GM12878 (cell line): ENCODE data around the gene F7. TPM values are rescaled to one million over a fixed set of nuclear protein-coding genes. Genes with fewer than 3 reads are reported as not detected.

Experiments
- ATAC-seq: fragments of 200-7000 bp; cut with Tn5 transposase; 3 replicates; pipeline ENCODE4 v1.9.1; 2020; ENCODE audit warnings: mild to moderate bottlenecking, moderate library complexity
- BruUV-seq: library from RNA; stranded (reverse); fragments of 400-500 nt; replicated peaks from 2 replicates; lab custom pipeline; 2021; lab: Mats Ljungman, UMichigan
- CTCF ChIA-PET: fragments of 300-600 bp; sonication (Branson Sonifier 250); formaldehyde crosslinking; extraction: SDS; loops from one replicate; lab custom pipeline; 2021; ENCODE audit warnings: inconsistent platforms; lab: Yijun Ruan, JAX
- POLR2A ChIA-PET: fragments of 350-600 bp; formaldehyde crosslinking; extraction: SDS; loops from one replicate; lab custom pipeline; 2021; ENCODE audit warnings: inconsistent platforms; lab: Charles Lee
- RAD21 ChIA-PET: fragments of 300-600 bp; sonication (Branson Sonifier 250); formaldehyde crosslinking; loops from one replicate; lab custom pipeline; 2023; ENCODE audit warnings: antibody characterized with exemption; ENCODE audit not compliant: unreplicated experiment; lab: Charles Lee
- SMC1A ChIA-PET: fragments of 300-600 bp; sonication (Branson Sonifier 250); formaldehyde crosslinking; loops from one replicate; lab custom pipeline; 2023; ENCODE audit not compliant: unreplicated experiment, uncharacterized antibody; lab: Charles Lee
- DNase-seq: peaks from one replicate; pipeline ENCODE4 v3.0.0-alpha.2; 2011; ENCODE audit warnings: low read depth, low spot score
- FAIRE-seq: peaks from 3 replicates; lab custom pipeline; 2011; peaks lifted over from hg19 to GRCh38; lab: Jason Lieb, UNC
- H2AFZ ChIP-seq: 2 replicates; pipeline ENCODE4 v1.6.0; 2011; ENCODE audit warnings: low read depth, low read length, control low read depth; ENCODE audit not compliant: control insufficient read depth
- H3K27ac ChIP-seq: 2 replicates; pipeline ENCODE4 v1.5.1; 2011; ENCODE audit warnings: control low read depth; ENCODE audit not compliant: control insufficient read depth, insufficient read depth
- H3K27me3 ChIP-seq, 2 experiments: replicated peaks in 1 of 2; 2 replicates each; pipeline versions ENCODE4 v1.6.0 to v1.6.1; 2011; ENCODE audit warnings: low read length in 1 of 2; ENCODE audit not compliant: control insufficient read depth in 2 of 2, insufficient read depth in 2 of 2
- H3K36me3 ChIP-seq, 2 experiments: 2 replicates each; pipeline ENCODE4 v1.5.1; 2011; ENCODE audit warnings: low read length in 1 of 2; ENCODE audit not compliant: control insufficient read depth in 2 of 2, insufficient read depth in 2 of 2
- H3K4me1 ChIP-seq: 2 replicates; pipeline ENCODE4 v1.6.1; 2011; ENCODE audit warnings: mild to moderate bottlenecking, low read length, moderate library complexity, mixed read lengths; ENCODE audit not compliant: control insufficient read depth, insufficient read depth
- H3K4me2 ChIP-seq: 2 replicates; pipeline ENCODE4 v1.6.0; 2011; ENCODE audit warnings: control low read depth; ENCODE audit not compliant: control insufficient read depth, insufficient read depth
- H3K4me3 ChIP-seq: fragments of 200-600 bp; sonication (generic); 2 replicates; pipeline ENCODE4 v1.5.1; 2016
- H3K79me2 ChIP-seq: 2 replicates; pipeline ENCODE4 v1.6.0; 2011; ENCODE audit warnings: low read length; ENCODE audit not compliant: control insufficient read depth, insufficient read depth
- H3K9ac ChIP-seq: 2 replicates; pipeline ENCODE4 v1.8.0; 2011; ENCODE audit warnings: low read length, control low read depth, mixed read lengths; ENCODE audit not compliant: control insufficient read depth, insufficient read depth
- H3K9me3 ChIP-seq: replicated peaks from 3 replicates; pipeline ENCODE4 v1.5.1; 2011; ENCODE audit warnings: mild to moderate bottlenecking, low read length; ENCODE audit not compliant: control insufficient read depth, insufficient read depth
- H4K20me1 ChIP-seq: 2 replicates; pipeline ENCODE4 v1.6.0; 2011; ENCODE audit not compliant: control insufficient read depth, insufficient read depth
- ASH2L ChIP-seq: fragments of 300-600, 200-600 bp; sonication (generic); IDR thresholded peaks from 2 replicates; pipeline ENCODE4 v1.6.1; 2017; ENCODE audit warnings: low read depth, mild to moderate bottlenecking, borderline replicate concordance
- BCL3 ChIP-seq: IDR thresholded peaks from 2 replicates; pipeline ENCODE4 v1.6.1; 2011; ENCODE audit warnings: borderline replicate concordance, low read depth, mild to moderate bottlenecking, moderate library complexity, low read length; ENCODE audit not compliant: insufficient read depth, poor library complexity, severe bottlenecking
- FOXK2 ChIP-seq: fragments of 450-650 bp; IDR thresholded peaks from 2 replicates; pipeline ENCODE4 v1.6.1; 2017; ENCODE audit warnings: mild to moderate bottlenecking, moderate library complexity
- HCFC1 ChIP-seq: fragments of 150-350 bp; IDR thresholded peaks from 2 replicates; pipeline ENCODE4 v1.6.1; 2014; ENCODE audit warnings: low read length
- IKZF1 ChIP-seq: fragments of 450-650 bp; conservative IDR thresholded peaks from 2 replicates; pipeline ENCODE4 v1.6.1; 2017; ENCODE audit warnings: antibody characterized with exemption, mild to moderate bottlenecking
- IKZF2 ChIP-seq, 2 experiments: fragments of 450-650 bp; IDR thresholded peaks; 2 replicates each; pipeline ENCODE4 v1.6.1; 2017; ENCODE audit warnings: mild to moderate bottlenecking in 2 of 2, moderate library complexity in 2 of 2
- KAT2A ChIP-seq: conservative IDR thresholded peaks from 2 replicates; pipeline ENCODE4 v1.6.1; 2011; ENCODE audit warnings: low read depth, low read length; ENCODE audit not compliant: control insufficient read depth
- MTA3 ChIP-seq: IDR thresholded peaks from 2 replicates; pipeline ENCODE4 v1.6.1; 2012; ENCODE audit warnings: low read length, inconsistent platforms, borderline replicate concordance
- MXI1 ChIP-seq: fragments of 150-350 bp; IDR thresholded peaks from 2 replicates; pipeline ENCODE4 v1.6.1; 2011; ENCODE audit warnings: low read depth, mild to moderate bottlenecking, inconsistent platforms, low read length, improper control_type of control experiment
- MYB ChIP-seq: fragments of 150-350 bp; IDR thresholded peaks from 2 replicates; pipeline ENCODE4 v1.6.1; 2014; ENCODE audit warnings: mild to moderate bottlenecking, low read depth, low read length, borderline replicate concordance
- NFXL1 ChIP-seq: fragments of 450-650 bp; IDR thresholded peaks from 2 replicates; pipeline ENCODE4 v1.6.1; 2017; ENCODE audit warnings: antibody characterized with exemption, mild to moderate bottlenecking, borderline replicate concordance
- NR2F1 ChIP-seq: fragments of 450-650 bp; conservative IDR thresholded peaks from 2 replicates; pipeline ENCODE4 v1.6.1; 2017; ENCODE audit warnings: mild to moderate bottlenecking
- POLR2AphosphoS5 ChIP-seq: IDR thresholded peaks from 2 replicates; pipeline ENCODE4 v1.6.1; 2011; ENCODE audit warnings: mild to moderate bottlenecking, low read length, inconsistent platforms
- SMAD5 ChIP-seq: IDR thresholded peaks from 2 replicates; pipeline ENCODE4 v1.6.1; 2016; ENCODE audit warnings: antibody characterized with exemption, low read depth
- SMARCA5 ChIP-seq: fragments of 450-650 bp; IDR thresholded peaks from 2 replicates; pipeline ENCODE4 v1.6.1; 2017; ENCODE audit warnings: mild to moderate bottlenecking
- SUZ12 ChIP-seq: fragments of 200-600 bp; sonication (generic); IDR thresholded peaks from one replicate; pipeline ENCODE4 v1.6.1; 2018; ENCODE audit warnings: antibody characterized with exemption, mild to moderate bottlenecking; ENCODE audit not compliant: unreplicated experiment
- WGBS: methylation state at CpG from one replicate; pipeline ENCODE4 v1.1.6; 2016; ENCODE audit warnings: low lambda C conversion rate; ENCODE audit not compliant: insufficient replicate concordance, insufficient coverage; ENCODE audit errors: missing lambda C conversion rate; 5-methylcytosine and 5-hydroxymethylcytosine counted together
- in situ Hi-C: fragments of 300-500 bp; cut with MboI; formaldehyde crosslinking; loops from 9 replicates; pipeline ENCODE4 v1.14.3; 2018; ENCODE audit warnings: mixed read lengths
- intact Hi-C: fragments of 100-400 bp; cut with micrococcal nuclease; formaldehyde crosslinking; loops from one replicate; pipeline ENCODE4 v1.14.2; 2022; ENCODE audit not compliant: unreplicated experiment
- polyA plus RNA-seq, 11 experiments: library from polyadenylated mRNA; depleted of rRNA in 4 of 11; unstranded in 6 of 11; stranded (reverse) in 5 of 11; fragments of >200 nt; fragmentation: Nextera tagmentation in 4 of 11; fragmentation: Illumina TruSeq in 1 of 11; extraction: Ambion mirVana in 4 of 11; extraction: Trizol in 1 of 11; gene quantifications; 1 replicate in 1 of 11; 2 replicates in 10 of 11; pipeline versions ENCODE4 v1.2.1 to v1.2.3, GENCODE V29; 2011 to 2016; ENCODE audit warnings: inconsistent platforms in 2 of 11, missing spikeins in 2 of 11, low read depth in 1 of 11
- total RNA-seq, 4 experiments: library from RNA; depleted of rRNA in 3 of 4; stranded (reverse); fragments of >200 nt in 3 of 4; fragmentation: Illumina TruSeq in 1 of 4; extraction: Trizol in 1 of 4; gene quantifications; 2 replicates each; pipeline versions ENCODE4 v1.2.1 to v1.2.3, GENCODE V29; 2013 to 2021

Gene F7
- total and polyA plus RNA-seq, 10 of the 15 experiments (the other 5 are each of a cell fraction or from before 2014, with no cell fraction given) = not detected

- CTCF ChIA-PET = no interaction called here
- Histone ChIP-seq H3K4me1 (no peaks in the 10 kb centered on the region), H3K27ac (no peak overlapping the region), H3K79me2 (no peaks in the 10 kb centered on the region), H3K4me2 (no peak overlapping the region), H3K9me3 (no peaks in the 10 kb centered on the region; the same call in 2 of the 3 replicates), H4K20me1 (no peaks in the 10 kb centered on the region), H2AFZ (no peak overlapping the region), H3K36me3 (no peaks in the 10 kb centered on the region), H3K4me3 (no peak overlapping the region), H3K27me3 (no peaks in the 10 kb centered on the region), H3K9ac (no peak overlapping the region)
- no peak for FAIRE-seq
- WGBS = 48% methylated on average over 17 of the region's 17 CpGs
- no TSS peak for BruUV-seq
- POLR2A ChIA-PET = no interaction called here
- RAD21 ChIA-PET = no interaction called here
- DNase-seq = no peak
- no peak for ATAC-seq
- no peak for TF ChIP-seq BCL3
- TF ChIP-seq MYB = no peak
- no peak for TF ChIP-seq SMARCA5
- TF ChIP-seq POLR2AphosphoS5 = no peak
- TF ChIP-seq KAT2A = no peak
- TF ChIP-seq ASH2L = no peak
- no peak for TF ChIP-seq NR2F1
- TF ChIP-seq SUZ12 = no peak
- no peak for TF ChIP-seq HCFC1
- TF ChIP-seq MTA3 = no peak
- no peak for TF ChIP-seq IKZF1
- no peak for TF ChIP-seq SMAD5
- TF ChIP-seq NFXL1 = no peak
- TF ChIP-seq MXI1 = no peak
- TF ChIP-seq IKZF2 (IDR thresholded peaks at IDR 0.05) = no peak
- no peak for TF ChIP-seq FOXK2
- in situ Hi-C loops = no loop called here
- SMC1A ChIA-PET = interaction anchor here (0.6 kb wide), 1 partner anchor 67 kb away, joined by 3 read pairs; no protein-coding TSS in a partner anchor
- intact Hi-C loops = no loop called here
These were observed 9.1 kb downstream of the F7 start for GRCh38 chr13:113114511-113115362.
